AG04449 (cell line): ENCODE data around the gene SHISA8.

Experiments
- CTCF ChIA-PET: fragments of 350-600 bp; formaldehyde crosslinking; extraction: SDS; loops from one replicate; lab custom pipeline; 2021; ENCODE audit warnings: antibody characterized with exemption; lab: Yijun Ruan, JAX
- POLR2A ChIA-PET: fragments of 400-600, 350-600 bp; formaldehyde crosslinking; extraction: SDS; loops from one replicate; lab custom pipeline; 2020; ENCODE audit warnings: antibody characterized with exemption, inconsistent platforms; lab: Yijun Ruan, JAX
- DNase-seq: peaks from one replicate; pipeline ENCODE4 v3.0.0-alpha.2; 2010; ENCODE audit warnings: low read depth, low spot score
- H3K4me3 ChIP-seq: 2 replicates; pipeline ENCODE4 v1.5.1; 2011; ENCODE audit warnings: low read depth, mild to moderate bottlenecking, control low read depth, low read length
- CTCF ChIP-seq: IDR thresholded peaks from one replicate; pipeline ENCODE4 v1.5.1; 2011; ENCODE audit warnings: mild to moderate bottlenecking, moderate library complexity, low read length, control low read depth, inconsistent platforms; ENCODE audit not compliant: insufficient read depth; ENCODE audit errors: missing control alignments

SHISA8 gene

GRCh38 chr22:41908411-41909309 lies 6.2 kb downstream of the SHISA8 start:
- ChIA-PET CTCF (interaction anchor here (0.9 to 1.7 kb wide), 4 partner anchors 17 to 211 kb away, joined by 3 to 7 read pairs (median 4); no protein-coding TSS in a partner anchor), POLR2A (interaction anchor here (0.5 to 1.3 kb wide), 2 partner anchors 14 to 434 kb away, joined by 3 to 4 read pairs; no protein-coding TSS in a partner anchor)
- H3K4me3 ChIP-seq, result no peak overlapping the region
- no peak for TF ChIP-seq CTCF
- no peak for DNase-seq

GRCh38 chr22:41907436-41908401 lies 7.2 kb downstream of the SHISA8 start:
- no peak for TF ChIP-seq CTCF
- H3K4me3 ChIP-seq, result no peak overlapping the region
- POLR2A ChIA-PET, result interaction anchor here (0.5 to 1.3 kb wide), 3 partner anchors 9 to 433 kb away, joined by 3 to 4 read pairs (median 3); no protein-coding TSS in a partner anchor
- no peak for DNase-seq
- CTCF ChIA-PET, result interaction anchor here (0.9 to 1.7 kb wide), 5 partner anchors 18 to 210 kb away, joined by 3 to 7 read pairs (median 3); no protein-coding TSS in a partner anchor

GRCh38 chr22:41906822-41907221 lies 8.1 kb downstream of the SHISA8 start:
- ChIA-PET CTCF (interaction anchor here (1.4 to 3.6 kb wide), 3 partner anchors 16 to 209 kb away, joined by 3 to 12 read pairs (median 4); partner anchors contain the start of gene TNFRSF13C), POLR2A (no interaction called here)
- TF ChIP-seq CTCF, result no peak
- H3K4me3 ChIP-seq, result no peak overlapping the region
- DNase-seq, result no peak

- CTCF ChIA-PET, result interaction anchor here (1.0 to 3.6 kb wide), 5 partner anchors 12 to 208 kb away, joined by 3 to 12 read pairs (median 4); partner anchors contain the start of gene TNFRSF13C
- POLR2A ChIA-PET, result no interaction called here
- no peak overlapping the region for H3K4me3 ChIP-seq
- no peak for DNase-seq
- TF ChIP-seq CTCF, result no peak
These were observed 9.3 kb downstream of the SHISA8 start for GRCh38 chr22:41905411-41906202.
